GM23338 (cell line): Measurements from ENCODE around the gene DDX50. TPM values are rescaled to one million over a fixed set of nuclear protein-coding genes. Genes with fewer than 3 reads are reported as not detected.

Experiments used
- ATAC-seq: fragments of 200-7000 bp; cut with Tn5 transposase; 3 replicates; pipeline ENCODE4 v1.9.1; 2020
- DNase-seq: peaks from one replicate; pipeline ENCODE4 v3.0.0-alpha.2; 2015; ENCODE audit warnings: low spot score
- H2AFZ ChIP-seq: fragments of 200-600 bp; sonication (generic); 2 replicates; pipeline ENCODE4 v1.8.0; 2016; ENCODE audit warnings: antibody characterized with exemption, mild to moderate bottlenecking, moderate library complexity
- H3F3A ChIP-seq: fragments of 200-600 bp; sonication (generic); replicated peaks from 2 replicates; pipeline ENCODE4 v1.8.0; 2017; ENCODE audit warnings: antibody characterized with exemption, mixed run types, low read depth
- H3K27ac ChIP-seq: fragments of 200-600 bp; sonication (generic); 2 replicates; pipeline ENCODE4 v1.6.1; 2016; ENCODE audit warnings: low read depth
- H3K27me3 ChIP-seq: fragments of 200-600 bp; sonication (generic); 2 replicates; pipeline ENCODE4 v1.8.0; 2016; ENCODE audit warnings: mild to moderate bottlenecking, mixed run types, moderate library complexity; ENCODE audit not compliant: insufficient read depth
- H3K36me3 ChIP-seq: fragments of 200-600 bp; sonication (generic); 2 replicates; pipeline ENCODE4 v1.8.0; 2016; ENCODE audit warnings: mild to moderate bottlenecking; ENCODE audit not compliant: insufficient read depth
- H3K4me1 ChIP-seq: fragments of 200-600 bp; sonication (generic); 2 replicates; pipeline ENCODE4 v1.8.0; 2016; ENCODE audit warnings: mild to moderate bottlenecking, moderate library complexity; ENCODE audit not compliant: insufficient read depth
- H3K4me2 ChIP-seq: fragments of 200-600 bp; sonication (generic); 2 replicates; pipeline ENCODE4 v1.7.1; 2017; ENCODE audit warnings: mixed run types
- H3K4me3 ChIP-seq: fragments of 200-600 bp; sonication (generic); 2 replicates; pipeline ENCODE4 v1.6.1; 2016; ENCODE audit warnings: mixed run types
- H3K79me2 ChIP-seq: fragments of 200-600 bp; sonication (generic); replicated peaks from 2 replicates; pipeline ENCODE4 v1.8.0; 2017; ENCODE audit warnings: mild to moderate bottlenecking; ENCODE audit not compliant: insufficient read depth
- H3K9me2 ChIP-seq: fragments of 200-600 bp; sonication (generic); 2 replicates; pipeline ENCODE4 v1.8.0; 2017; ENCODE audit not compliant: insufficient read depth
- H4K20me1 ChIP-seq: fragments of 200-600 bp; sonication (generic); replicated peaks from 2 replicates; pipeline ENCODE4 v1.8.0; 2017; ENCODE audit warnings: mild to moderate bottlenecking; ENCODE audit not compliant: insufficient read depth
- H3K27ac Mint-ChIP-seq: 2 replicates; pipeline ENCODE4 v1.8.0; 2020; ENCODE audit warnings: inconsistent platforms, mild to moderate bottlenecking, moderate library complexity, mixed read lengths
- H3K27me3 Mint-ChIP-seq: 3 replicates; pipeline ENCODE4 v1.8.0; 2022; ENCODE audit warnings: low read depth, mild to moderate bottlenecking, moderate library complexity, mixed read lengths, inconsistent platforms; ENCODE audit not compliant: insufficient read depth, poor library complexity
- H3K36me3 Mint-ChIP-seq: 3 replicates; pipeline ENCODE4 v1.8.0; 2021; ENCODE audit warnings: low read depth, mild to moderate bottlenecking, inconsistent platforms, moderate library complexity, mixed read lengths
- H3K4me1 Mint-ChIP-seq: 3 replicates; pipeline ENCODE4 v1.8.0; 2020; ENCODE audit warnings: mild to moderate bottlenecking, inconsistent platforms, mixed read lengths
- H3K4me3 Mint-ChIP-seq: 3 replicates; pipeline ENCODE4 v1.8.0; 2021; ENCODE audit warnings: moderate library complexity, mild to moderate bottlenecking, inconsistent platforms, mixed read lengths
- H3K9me3 Mint-ChIP-seq: 3 replicates; pipeline ENCODE4 v1.8.0; 2020; ENCODE audit warnings: moderate library complexity, mild to moderate bottlenecking, inconsistent platforms, mixed read lengths
- CREB1 ChIP-seq: fragments of 250-450 bp; sonication (Bioruptor Pico); IDR thresholded peaks from 2 replicates; pipeline ENCODE4 v1.5.0; 2020; ENCODE audit warnings: low read depth, mild to moderate bottlenecking, moderate library complexity
- ETS1 ChIP-seq: IDR thresholded peaks from 2 replicates; pipeline ENCODE4 v1.6.1; 2016; ENCODE audit warnings: antibody characterized with exemption
- EZH2phosphoT487 ChIP-seq: fragments of 200-600 bp; sonication (generic); IDR thresholded peaks from one replicate; pipeline ENCODE4 v1.8.1; 2018; ENCODE audit warnings: antibody characterized with exemption; ENCODE audit not compliant: unreplicated experiment
- JUNB ChIP-seq: IDR thresholded peaks from one replicate; pipeline ENCODE4 v1.6.1; 2016; ENCODE audit warnings: antibody characterized with exemption; ENCODE audit not compliant: unreplicated experiment
- NANOG ChIP-seq: IDR thresholded peaks from 2 replicates; pipeline ENCODE4 v1.6.1; 2016; ENCODE audit warnings: antibody characterized with exemption, borderline replicate concordance
- POLR2AphosphoS5 ChIP-seq: IDR thresholded peaks from 2 replicates; pipeline ENCODE4 v1.6.1; 2016; ENCODE audit warnings: antibody characterized with exemption, low read depth
- REST ChIP-seq: IDR thresholded peaks from one replicate; pipeline ENCODE4 v1.6.1; 2018; ENCODE audit warnings: antibody characterized with exemption; ENCODE audit not compliant: unreplicated experiment
- ZNF331 ChIP-seq: fragments of 250-450 bp; sonication (Bioruptor Pico); IDR thresholded peaks from 2 replicates; pipeline ENCODE4 v1.5.0; 2020; ENCODE audit warnings: low read depth, mild to moderate bottlenecking, moderate library complexity
- ZNF462 ChIP-seq: fragments of 250-450 bp; sonication (Bioruptor Pico); IDR thresholded peaks from 2 replicates; pipeline ENCODE4 v1.5.0; 2020; ENCODE audit warnings: mild to moderate bottlenecking, moderate library complexity
- long read RNA-seq: library from polyadenylated mRNA; unstranded; transcript quantifications from one replicate; pipeline ENCODE4 v2.0.0, GENCODE V29; 2020; ENCODE audit not compliant: unreplicated experiment
- polyA plus RNA-seq: library from polyadenylated mRNA; unstranded; fragments of >200 nt; fragmentation: Nextera tagmentation; extraction: Ambion mirVana; gene quantifications from 2 replicates; pipeline ENCODE4 v1.2.1, GENCODE V29; 2016
- total RNA-seq: library from RNA; depleted of rRNA; stranded (reverse); fragments of >200 nt; shearing (Covaris generic); gene quantifications from 2 replicates; pipeline ENCODE4 v1.2.3, GENCODE V29; 2014; rRNA removed

Gene DDX50
- total RNA-seq (37.2 and 38.9 TPM in 2 replicates), polyA plus RNA-seq (33.0 and 37.2 TPM in 2 replicates)
- long read RNA-seq, transcript DDX50-201 (15 exons, 2,538 nt), result major isoform, 11 of 28 reads
- long read RNA-seq, partial matches to known transcripts, result 12 of 28 reads
- long read RNA-seq, other reads (novel, unspliced or antisense), result 5 of 28 reads

GRCh38 chr10:68901105-68901927, at the start of gene DDX50:
Gene DDX50, plus strand, starts transcription at chr10:68901315. Its CDS starts 70 bp downstream, at chr10:68901385.
- Histone ChIP-seq H2AFZ (peak within 1 kb of the TSS; percentile 30), H3K36me3 (no peaks in the 10 kb centered on the region), H3K27ac (peak within 1 kb of the TSS; percentile 92), H3K27me3 (no peaks in the 10 kb centered on the region), H3K4me3 (peak within 1 kb of the TSS; percentile 89), H4K20me1 (peaks cover 6% of the 10 kb centered on the region), H3K79me2 (peaks cover 45% of the 10 kb centered on the region), H3F3A (0 out of 2 replicates have a peak, but pooled peaks cover 8% of the 10 kb centered on the region), H3K9me2 (no peaks in the 10 kb centered on the region), H3K4me2 (peak within 1 kb of the TSS; percentile 92), H3K4me1 (peaks cover 11% of the 10 kb centered on the region; the same call in 1 of the 2 replicates)
- Mint-ChIP-seq H3K9me3 (no peaks in the 10 kb centered on the region), H3K36me3 (peaks cover 2% of the 10 kb centered on the region), H3K4me1 (peaks cover 16% of the 10 kb centered on the region), H3K4me3 (peak within 1 kb of the TSS; percentile 93), H3K27ac (peak within 1 kb of the TSS; percentile 97), H3K27me3 (peaks cover 10% of the 10 kb centered on the region)
- ATAC-seq, result peak; percentile 95
- DNase-seq, result peak; percentile 100
- TF ChIP-seq REST (no peak), ZNF462 (CRISPR knock-in tag) (no peak), JUNB (no peak), CREB1 (peak; percentile 92), ZNF331 (CRISPR knock-in tag) (0 out of 2 replicates have a peak, but pooled peaks have one; percentile 9), EZH2phosphoT487 (no peak), POLR2AphosphoS5 (peak; percentile 87), ETS1 (peak; percentile 55; the same call in 1 of the 2 replicates), NANOG (no peak; the same call in 1 of the 2 replicates)
